IPS-15b (cell line): ENCODE results near the gene FAM98B.
"Not testable (repeated sequence)": the region's sequence is repeated elsewhere in the genome, so short reads cannot be mapped to it uniquely, and the experiment has no call there.

Source experiments
- H3K27me3 ChIP-seq: one replicate; pipeline ENCODE4 v1.6.1; 2013; ENCODE audit warnings: low read length; ENCODE audit not compliant: control insufficient read depth, insufficient read depth
- H3K36me3 ChIP-seq: one replicate; pipeline ENCODE4 v1.6.1; 2013; ENCODE audit warnings: low read length; ENCODE audit not compliant: control insufficient read depth, insufficient read depth
- H3K4me1 ChIP-seq: one replicate; pipeline ENCODE4 v1.6.1; 2013; ENCODE audit warnings: mild to moderate bottlenecking, low read length; ENCODE audit not compliant: control insufficient read depth, insufficient read depth
- H3K4me3 ChIP-seq: one replicate; pipeline ENCODE4 v1.5.1; 2013; ENCODE audit warnings: low read depth, low read length
- H3K9ac ChIP-seq: one replicate; pipeline ENCODE4 v1.6.1; 2013; ENCODE audit warnings: low read depth, mild to moderate bottlenecking, low read length
- H3K9me3 ChIP-seq: one replicate; pipeline ENCODE4 v1.6.1; 2013; ENCODE audit warnings: mild to moderate bottlenecking, low read length; ENCODE audit not compliant: control insufficient read depth, insufficient read depth

The FAM98B gene

GRCh38 chr15:38437603-38438002, 16.3 kb upstream of the FAM98B start:
- H3K9ac ChIP-seq, H3K27me3 ChIP-seq, H3K36me3 ChIP-seq, H3K9me3 ChIP-seq, H3K4me3 ChIP-seq, H3K4me1 ChIP-seq: not testable (repeated sequence)

DNA sequence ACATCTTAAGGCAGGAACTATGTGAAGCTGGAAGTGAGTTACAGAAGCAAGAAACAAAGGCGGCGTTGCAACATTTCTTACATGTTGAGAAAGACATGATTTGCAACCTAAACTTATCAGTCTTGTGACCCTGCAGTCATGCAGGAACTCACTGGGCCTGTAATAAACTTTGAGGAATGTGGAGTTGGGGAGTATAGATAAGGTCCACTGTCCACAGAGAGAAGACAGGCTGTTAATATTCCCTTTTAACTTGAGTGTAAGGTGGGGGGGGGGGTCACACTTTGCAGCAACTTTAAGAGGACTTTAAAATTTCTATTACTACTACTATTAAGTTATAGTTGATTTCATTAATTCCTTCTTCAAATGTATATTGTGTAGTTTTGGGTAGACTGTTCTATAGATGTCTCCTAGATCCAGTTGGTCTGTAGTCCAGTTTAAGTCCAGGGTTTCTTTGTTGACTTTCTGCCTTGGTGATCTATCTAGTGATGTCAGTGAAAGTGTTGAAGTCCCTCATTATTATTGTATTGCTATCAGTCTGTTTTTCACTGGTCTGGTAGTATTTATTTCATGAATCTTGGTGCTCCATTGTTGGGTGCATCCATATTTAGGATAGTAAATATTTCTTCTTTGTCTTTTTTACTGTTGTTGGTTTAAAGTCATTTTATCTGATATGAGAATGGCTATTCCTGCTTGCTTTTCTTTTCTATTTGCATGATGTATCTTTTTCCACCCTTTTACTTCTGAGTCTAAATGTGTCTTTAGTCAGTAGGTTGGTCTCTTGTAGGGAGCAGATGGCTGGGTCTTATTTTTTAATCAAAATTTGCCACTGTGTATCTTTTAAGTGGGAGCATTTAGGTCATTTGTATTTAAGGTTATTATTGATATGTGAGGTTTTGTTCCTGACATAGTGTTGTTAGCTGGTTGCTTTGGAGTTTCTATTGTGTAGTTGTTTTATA, 15.6 kb upstream of the FAM98B start:
- no peaks in the 10 kb centered on the region for H3K4me1 ChIP-seq
- no peak overlapping the region for H3K4me3 ChIP-seq
- H3K9ac ChIP-seq: no peak overlapping the region

GRCh38 chr15:38440353-38441129, 13.4 kb upstream of the FAM98B start:
- no peak overlapping the region for H3K4me3 ChIP-seq
- no peaks in the 10 kb centered on the region for H3K4me1 ChIP-seq
- no peaks in the 10 kb centered on the region for H3K9me3 ChIP-seq
- H3K9ac ChIP-seq: no peak overlapping the region
- no peaks in the 10 kb centered on the region for H3K36me3 ChIP-seq
- H3K27me3 ChIP-seq: no peaks in the 10 kb centered on the region

More for the DNA sequence above, 15.6 kb upstream of the FAM98B start:
- Histone ChIP-seq H3K9me3 (no peaks in the 10 kb centered on the region), H3K27me3 (no peaks in the 10 kb centered on the region), H3K36me3 (no peaks in the 10 kb centered on the region)

DNA sequence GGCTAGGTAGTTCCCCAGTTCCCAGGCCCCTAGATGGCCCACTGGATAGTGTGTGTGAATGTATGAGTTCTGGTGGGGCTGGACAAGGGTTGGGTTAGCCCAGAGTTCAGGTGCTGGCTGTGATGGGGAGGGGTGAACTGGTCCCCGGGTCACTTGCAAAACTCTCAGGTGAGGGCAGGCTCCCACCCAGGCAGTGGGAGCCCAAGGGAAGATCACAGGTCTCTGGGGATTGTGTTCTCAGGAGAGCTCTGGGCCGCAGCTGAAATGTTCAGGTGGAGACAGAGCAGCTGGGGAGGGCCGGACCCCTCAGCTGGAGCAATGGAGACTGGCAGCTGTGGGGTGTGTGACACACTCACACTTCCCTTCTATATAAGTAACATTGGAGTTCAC, 12.8 kb upstream of the FAM98B start:
- H3K4me1 ChIP-seq: no peaks in the 10 kb centered on the region
- H3K9ac ChIP-seq: no peak overlapping the region
- H3K9me3 ChIP-seq: no peaks in the 10 kb centered on the region
- no peak overlapping the region for H3K4me3 ChIP-seq
- H3K36me3 ChIP-seq: no peaks in the 10 kb centered on the region
- no peaks in the 10 kb centered on the region for H3K27me3 ChIP-seq

DNA sequence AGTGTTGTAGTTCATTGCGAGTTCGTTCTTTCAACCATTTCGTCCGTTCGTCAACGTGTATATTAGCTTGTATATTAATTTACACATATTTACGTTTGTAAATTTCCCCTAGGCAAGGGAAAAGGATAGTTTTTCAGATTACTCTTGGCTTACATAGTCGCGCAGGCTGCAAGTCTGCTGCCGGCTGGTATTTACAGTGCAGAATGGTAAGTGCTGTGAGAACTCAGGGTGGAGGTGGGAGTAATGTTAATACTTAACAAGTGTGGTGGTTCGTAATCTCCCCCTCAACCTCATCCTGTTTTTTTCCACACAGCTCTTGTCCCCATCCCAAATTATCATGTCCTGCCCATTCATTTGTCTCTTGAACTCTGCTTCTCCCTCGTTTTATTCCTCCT, 766 bp downstream of the FAM98B start:
- Histone ChIP-seq H3K9me3 (no peaks in the 10 kb centered on the region), H3K9ac (peak overlapping the region; percentile 97), H3K4me3 (peak overlapping the region; percentile 79), H3K36me3 (no peaks in the 10 kb centered on the region), H3K27me3 (no peaks in the 10 kb centered on the region), H3K4me1 (no peaks in the 10 kb centered on the region)

- Histone ChIP-seq H3K9me3 (no peaks in the 10 kb centered on the region), H3K9ac (peak overlapping the region; percentile 97), H3K4me3 (peak overlapping the region; percentile 79), H3K27me3 (no peaks in the 10 kb centered on the region), H3K36me3 (no peaks in the 10 kb centered on the region), H3K4me1 (no peaks in the 10 kb centered on the region)
These were observed 1.2 kb downstream of the FAM98B start for GRCh38 chr15:38455092-38455491.

- Histone ChIP-seq H3K36me3 (no peaks in the 10 kb centered on the region), H3K9me3 (no peaks in the 10 kb centered on the region), H3K27me3 (no peaks in the 10 kb centered on the region), H3K4me1 (no peaks in the 10 kb centered on the region), H3K9ac (no peak overlapping the region), H3K4me3 (no peak overlapping the region)
These were observed 4.7 kb downstream of the FAM98B start for GRCh38 chr15:38458646-38459045.

DNA sequence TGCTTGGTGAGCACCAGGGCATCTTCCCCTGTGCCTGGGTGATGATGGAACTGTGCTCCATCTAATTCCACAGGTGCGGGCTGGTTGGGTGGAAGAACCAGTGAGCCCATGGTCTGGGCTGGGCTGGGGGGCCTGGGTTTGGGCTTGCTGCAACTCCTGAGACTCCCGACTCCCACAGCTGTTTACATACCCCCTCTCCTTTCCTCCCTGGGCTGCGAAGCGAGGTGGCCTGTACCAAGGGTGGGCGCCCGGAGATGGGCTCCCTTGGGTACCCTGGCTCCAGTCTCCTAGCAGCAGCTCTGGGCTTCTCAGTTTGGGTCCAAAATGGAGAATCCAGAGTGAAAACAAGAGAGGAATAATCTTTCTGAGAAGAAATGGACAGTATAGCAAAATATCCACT, 5.6 kb downstream of the FAM98B start:
- Histone ChIP-seq H3K27me3 (no peaks in the 10 kb centered on the region), H3K9me3 (no peaks in the 10 kb centered on the region), H3K4me3 (no peak overlapping the region), H3K9ac (no peak overlapping the region), H3K4me1 (no peaks in the 10 kb centered on the region), H3K36me3 (no peaks in the 10 kb centered on the region)

GRCh38 chr15:38460543-38460942, 6.6 kb downstream of the FAM98B start:
- Histone ChIP-seq H3K9ac (no peak overlapping the region), H3K9me3 (no peaks in the 10 kb centered on the region), H3K27me3 (no peaks in the 10 kb centered on the region), H3K4me1 (no peaks in the 10 kb centered on the region), H3K4me3 (no peak overlapping the region), H3K36me3 (no peaks in the 10 kb centered on the region)

- H3K4me3 ChIP-seq: no peak overlapping the region
- H3K9ac ChIP-seq: no peak overlapping the region
- H3K36me3 ChIP-seq: no peaks in the 10 kb centered on the region
These were observed 7.3 kb downstream of the FAM98B start for GRCh38 chr15:38461066-38461833.

DNA sequence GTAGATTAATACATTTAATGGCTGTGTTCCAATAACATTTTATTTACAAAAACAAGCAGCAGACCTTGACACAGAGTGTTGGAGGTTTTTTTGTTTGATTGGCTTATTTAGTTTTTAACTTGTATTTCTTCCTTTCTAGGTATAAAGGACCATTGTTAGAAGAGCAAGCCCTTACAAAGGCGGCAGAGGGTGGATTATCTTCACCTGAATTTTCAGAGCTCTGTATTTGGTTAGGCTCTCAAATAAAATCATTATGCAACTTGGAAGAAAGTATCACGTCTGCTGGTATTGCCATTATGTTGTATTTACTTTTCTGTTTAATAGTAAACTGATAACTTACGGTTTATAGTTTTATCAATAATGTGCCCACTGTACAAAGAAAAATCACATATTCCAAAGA, 10.0 kb downstream of the FAM98B start:
- Histone ChIP-seq H3K4me1 (no peaks in the 10 kb centered on the region), H3K4me3 (no peak overlapping the region), H3K9ac (no peak overlapping the region), H3K36me3 (no peaks in the 10 kb centered on the region), H3K9me3 (no peaks in the 10 kb centered on the region), H3K27me3 (no peaks in the 10 kb centered on the region)

More at GRCh38 chr15:38461066-38461833, 7.3 kb downstream of the FAM98B start:
- H3K4me1 ChIP-seq: no peaks in the 10 kb centered on the region
- no peaks in the 10 kb centered on the region for H3K9me3 ChIP-seq
- no peaks in the 10 kb centered on the region for H3K27me3 ChIP-seq
